Amniotic stem cell (primary cell): ENCODE measurements around the gene SHB.
"Not testable (repeated sequence)": the region's sequence is repeated elsewhere in the genome, so short reads cannot be mapped to it uniquely, and the experiment has no call there.

Experiments
- DNase-seq: peaks from one replicate; lab custom pipeline; 2025; lab: John Stamatoyannopoulos, UW

The SHB gene

DNA sequence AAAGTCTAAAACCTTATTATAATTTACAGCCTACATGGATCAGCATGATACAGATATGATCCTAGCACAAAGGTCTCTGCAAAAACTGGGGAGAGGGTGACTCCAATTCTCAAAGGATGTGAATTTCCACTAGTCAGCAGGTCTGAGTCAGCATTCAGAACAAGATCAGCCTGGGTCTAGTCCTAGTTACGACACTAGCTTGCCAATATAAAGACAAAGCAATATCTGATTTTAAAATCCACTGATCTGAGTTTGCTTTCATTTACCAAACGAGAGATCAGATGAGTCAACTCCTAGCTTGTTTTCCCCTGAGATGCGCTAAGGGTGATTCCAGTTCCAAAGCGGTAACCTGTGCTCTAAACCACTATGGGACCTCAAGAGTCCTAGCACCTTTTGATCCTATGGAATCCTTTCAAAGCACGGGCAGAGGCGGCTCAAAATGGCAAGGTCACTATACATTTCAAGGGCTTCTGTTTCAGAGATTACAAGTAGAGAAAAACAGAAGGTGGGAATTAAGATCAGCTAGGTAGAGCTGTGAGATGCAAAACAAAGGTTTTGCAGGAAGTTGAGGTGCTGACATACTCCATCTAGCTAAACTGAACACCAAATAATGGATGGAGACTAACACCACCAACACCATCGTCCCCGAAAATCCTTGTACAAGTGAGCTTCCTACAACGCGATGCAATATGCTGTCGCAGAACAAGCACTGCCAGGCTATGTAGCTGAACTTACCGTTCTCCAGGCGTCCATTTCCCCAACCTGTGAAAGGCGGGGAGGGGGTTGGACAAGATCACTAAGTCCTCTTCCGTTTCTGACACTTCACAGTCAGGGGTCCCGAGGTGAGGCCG is 166.0 kb downstream of the SHB start:
- no peak for DNase-seq

DNA sequence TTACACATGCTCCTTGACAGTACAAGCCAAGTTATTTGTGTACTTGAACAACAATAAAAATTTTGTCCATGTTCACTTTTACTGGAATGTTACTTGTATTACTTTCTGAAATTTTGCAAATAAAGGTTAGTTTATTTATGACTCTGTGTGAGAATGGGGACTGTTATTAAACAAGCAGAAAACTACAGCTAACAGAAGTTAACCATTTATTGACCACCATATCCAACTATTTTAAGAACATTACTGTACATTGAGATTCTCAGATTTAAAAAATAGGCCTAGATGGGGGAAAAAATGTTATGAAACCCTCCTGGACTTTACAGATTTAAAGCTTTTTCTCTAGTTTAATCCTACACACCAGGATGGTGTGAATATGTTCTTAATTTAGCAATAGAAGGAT is 166.9 kb downstream of the SHB start:
- no peak for DNase-seq

DNA sequence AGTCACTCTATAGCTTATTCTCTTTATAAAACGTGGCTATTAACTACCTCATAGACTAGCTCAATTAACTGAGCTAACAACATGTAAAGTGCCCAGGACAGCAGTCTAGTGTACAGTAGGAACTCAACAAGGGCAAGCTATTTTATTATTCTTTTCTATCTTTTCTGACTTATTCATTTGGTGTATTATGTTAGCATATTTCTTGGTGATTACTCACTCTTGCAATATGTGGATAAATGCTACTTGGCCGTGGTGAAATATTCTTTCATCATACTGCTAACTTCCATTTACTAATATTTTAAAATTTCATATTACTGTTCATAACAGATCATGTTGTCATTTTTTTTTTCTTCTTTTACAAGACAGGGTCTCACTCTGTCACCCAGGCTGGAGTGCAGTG is 170.0 kb downstream of the SHB start:
- no peak for DNase-seq

DNA sequence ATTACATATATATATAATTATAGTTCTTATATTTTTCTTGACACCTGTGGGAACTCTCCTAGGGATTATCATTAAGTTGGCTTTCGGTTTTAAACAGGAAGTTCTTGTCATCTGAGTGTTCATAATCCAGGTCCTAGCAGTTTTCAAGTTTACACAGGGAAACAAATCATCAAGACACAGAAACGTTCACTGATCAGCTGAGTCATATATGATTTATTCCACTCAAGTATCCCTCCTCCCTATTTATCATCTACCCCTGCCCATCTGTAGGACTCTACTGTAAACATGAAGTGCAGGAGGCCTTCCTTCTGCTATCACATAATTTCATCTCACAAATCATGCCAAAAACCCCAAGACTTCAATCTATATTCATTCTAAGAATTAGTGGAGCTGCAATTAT is 171.4 kb downstream of the SHB start:
- DNase-seq, result no peak

DNA sequence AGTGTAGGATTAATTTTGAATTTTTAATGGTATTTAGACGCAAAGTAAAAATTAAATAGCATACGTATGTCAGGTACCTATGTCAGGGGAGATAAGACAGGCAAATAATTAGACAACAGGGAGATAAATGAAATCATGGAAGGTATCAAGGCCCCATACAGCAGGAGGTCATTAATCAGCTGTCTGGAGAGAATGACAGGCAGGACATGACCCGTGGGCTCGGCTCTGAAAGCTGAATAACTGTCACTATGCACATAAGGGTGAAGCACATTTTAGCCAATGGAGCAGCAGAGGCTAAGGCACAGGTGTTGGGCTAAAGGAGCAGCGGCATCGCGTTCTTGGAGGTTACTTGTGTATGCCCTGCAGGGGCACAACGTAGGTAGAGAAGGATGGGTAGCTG is 177.0 kb downstream of the SHB start:
- no peak for DNase-seq

DNA sequence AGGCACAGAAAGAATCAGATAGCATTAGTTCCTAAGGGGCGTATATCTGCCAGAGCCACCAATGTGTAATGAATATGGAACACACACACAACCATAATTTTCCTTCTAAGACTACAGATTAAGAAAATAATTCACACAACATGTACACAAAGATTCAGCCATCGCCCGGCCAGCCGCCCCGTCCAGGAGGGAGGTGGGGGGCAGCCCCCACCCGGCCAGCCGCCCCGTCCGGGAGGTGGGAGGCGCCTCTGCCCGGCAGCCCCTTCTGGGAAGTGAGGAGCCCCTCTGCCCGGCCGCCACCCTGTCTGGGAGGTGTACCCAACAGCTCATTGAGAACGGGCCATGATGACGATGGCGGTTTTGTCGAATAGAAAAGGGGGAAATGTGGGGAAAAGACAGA is 178.0 kb downstream of the SHB start:
- not testable (repeated sequence) for DNase-seq

DNA sequence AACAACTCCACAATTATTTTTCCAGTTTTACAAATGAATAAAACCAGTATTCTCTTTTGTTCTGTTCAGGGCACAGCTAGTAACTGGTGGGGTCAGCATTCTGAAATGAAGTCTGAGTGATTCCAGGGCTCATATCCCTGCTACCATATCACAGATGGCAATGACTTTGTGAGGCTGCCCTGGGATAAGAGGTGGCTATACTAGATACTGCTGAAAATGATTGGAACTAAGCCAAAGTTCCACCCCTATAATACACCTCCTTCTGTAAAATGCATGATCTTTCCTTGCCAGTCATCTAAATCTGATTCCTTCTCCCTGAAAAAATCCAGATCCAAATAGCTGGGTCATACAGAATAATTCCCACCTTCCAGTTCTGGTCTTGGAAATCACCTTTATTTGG is 179.5 kb downstream of the SHB start:
- no peak for DNase-seq

DNA sequence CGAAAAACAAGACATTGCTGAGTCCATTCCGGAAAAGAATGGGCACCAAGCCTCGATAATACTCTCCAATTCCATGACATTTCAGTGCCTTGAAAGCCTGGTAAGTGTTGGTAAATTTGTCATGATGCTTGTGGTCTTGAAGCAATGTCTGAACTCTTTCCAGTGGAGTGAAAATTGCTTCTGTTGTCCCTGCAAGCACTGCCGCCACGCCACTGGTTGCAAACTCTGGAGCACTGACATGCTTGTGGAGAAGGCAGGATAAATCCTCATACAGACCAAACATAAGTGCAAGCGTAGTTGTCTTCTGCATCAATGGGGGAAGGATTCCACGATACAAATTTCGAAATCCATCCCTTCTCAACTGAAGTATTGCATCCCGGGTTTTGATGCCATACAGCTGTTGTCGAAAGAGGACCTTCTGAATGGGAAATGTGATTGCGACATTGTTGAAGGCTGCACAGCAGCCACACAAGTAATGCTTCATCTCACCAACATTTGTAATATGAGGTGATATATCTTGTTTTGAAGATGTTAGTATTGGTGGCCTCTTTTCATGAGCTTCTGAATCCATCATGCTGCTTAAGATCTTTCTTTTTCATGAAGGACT is 180.9 kb downstream of the SHB start:
- DNase-seq, result not testable (repeated sequence)

DNA sequence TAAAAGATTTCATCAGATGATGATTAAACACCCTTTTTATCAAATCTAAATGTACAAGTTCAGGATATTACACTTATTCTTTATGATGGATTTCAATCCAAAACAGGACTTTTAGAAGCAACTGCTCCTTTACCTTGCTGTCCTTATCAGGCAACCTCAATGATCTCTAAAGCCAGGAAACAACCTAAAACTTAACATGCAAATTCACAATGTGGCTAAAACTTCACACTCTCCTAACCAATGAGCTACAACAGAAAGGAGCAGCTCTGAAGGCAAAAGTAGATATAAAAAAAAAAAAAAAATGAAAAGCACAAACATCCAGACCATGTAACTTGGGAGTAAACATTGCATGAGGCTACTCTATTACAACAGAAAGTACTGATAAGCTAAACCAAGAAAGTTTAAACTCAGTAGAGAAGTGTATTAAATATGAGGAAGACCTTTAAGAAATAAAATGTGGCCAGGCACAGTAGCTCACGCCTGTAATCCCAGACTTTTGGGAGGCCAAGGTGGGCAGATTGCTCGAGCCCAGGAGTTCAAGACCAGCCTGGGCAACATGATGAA is 188.0 kb downstream of the SHB start:
- DNase-seq, result no peak

DNA sequence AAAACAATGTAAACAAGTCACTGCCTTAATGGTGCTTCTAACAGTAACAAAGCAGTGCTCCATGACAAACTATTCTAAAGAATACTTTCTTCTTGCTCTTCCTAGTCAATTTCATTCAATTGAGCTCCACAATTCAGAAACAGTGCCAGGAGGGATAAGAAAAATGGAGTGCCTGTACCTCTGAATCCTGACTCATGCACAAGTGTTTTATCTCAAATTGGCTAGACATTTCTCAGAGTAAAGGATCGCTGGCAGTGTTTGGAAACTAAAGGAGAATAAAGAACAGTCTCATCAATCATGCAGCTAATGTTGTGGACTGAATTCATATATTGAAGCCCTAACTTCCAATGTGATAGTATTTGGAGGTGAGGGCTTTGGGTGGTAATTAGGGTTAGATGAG is 192.7 kb downstream of the SHB start:
- no peak for DNase-seq

DNA sequence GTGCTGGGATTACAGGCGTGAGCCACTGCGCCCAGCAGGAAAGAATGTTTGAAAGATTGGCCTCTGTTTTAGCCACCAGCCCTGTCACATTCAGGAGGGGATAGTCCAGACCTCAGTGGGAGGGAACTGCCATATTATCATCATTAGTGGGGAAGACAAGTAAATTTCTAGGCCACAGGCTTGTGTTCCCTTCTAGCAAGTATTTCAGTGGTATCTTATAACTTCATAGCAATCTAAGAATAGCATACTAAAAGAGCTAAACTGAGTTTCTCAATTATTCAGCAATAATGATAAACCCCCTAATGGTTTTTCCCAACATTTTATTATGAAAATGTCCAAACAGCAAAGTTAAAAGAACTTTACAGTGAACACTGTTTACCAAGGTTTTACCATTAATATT is 195.1 kb downstream of the SHB start:
- no peak for DNase-seq

DNA sequence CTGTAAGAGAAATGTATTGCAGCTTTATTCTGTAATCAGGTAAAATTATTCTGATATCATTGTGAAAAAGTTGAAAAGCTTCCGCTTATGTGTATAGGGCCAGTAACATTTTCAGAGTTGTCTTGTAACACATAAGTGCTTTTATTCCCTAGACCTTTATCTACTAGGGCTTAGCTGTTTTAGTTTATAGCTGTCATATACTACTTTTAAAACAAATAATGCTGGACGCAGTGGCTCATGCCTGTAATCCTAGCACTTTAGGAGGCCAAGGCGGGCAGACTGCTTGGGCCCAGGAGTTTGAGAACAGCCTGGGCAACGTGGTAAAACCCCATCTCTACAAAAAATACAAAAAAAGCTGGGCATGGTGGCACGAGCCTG is 198.2 kb downstream of the SHB start:
- no peak for DNase-seq

DNA sequence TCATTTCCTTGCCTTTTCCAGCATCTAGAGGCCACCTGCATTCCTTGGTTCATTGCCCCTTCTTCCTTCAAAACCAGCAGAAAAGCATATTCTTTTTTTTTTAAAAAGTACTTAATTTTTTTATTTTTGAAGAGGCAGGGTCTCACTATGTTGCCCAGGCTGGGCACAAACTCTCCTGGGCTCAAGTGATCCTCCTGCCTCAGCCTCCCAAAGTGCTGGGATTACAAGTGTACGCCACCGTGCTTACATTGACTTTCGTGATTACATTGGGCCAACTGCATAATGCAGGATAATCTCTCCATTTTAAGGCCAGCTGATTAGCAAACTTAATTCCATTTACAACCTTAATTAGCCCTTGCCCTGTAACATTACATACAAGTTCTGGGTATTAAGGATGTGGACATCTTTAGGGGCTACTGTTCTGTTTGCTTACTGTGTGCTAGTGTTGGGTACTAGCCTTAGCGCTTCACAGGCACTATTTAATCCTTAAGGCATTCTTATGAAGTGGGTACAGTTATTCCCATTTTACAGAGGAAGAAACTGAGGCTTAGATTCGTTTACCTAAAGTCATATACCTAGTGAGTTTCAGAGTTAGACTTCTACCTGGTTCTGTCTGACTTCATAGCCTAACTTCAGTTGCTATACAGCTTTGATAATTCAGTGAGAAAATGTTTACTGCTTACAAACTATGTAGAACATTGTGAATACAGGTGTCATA is 198.8 kb downstream of the SHB start:
- no peak for DNase-seq
